T-cell (primary cell): ENCODE data around the gene TMEM232. TPM values are rescaled to one million over a fixed set of nuclear protein-coding genes. Genes with fewer than 3 reads are reported as not detected.

Experiments
- ATAC-seq, 4 experiments: fragments of 200-7000 bp in 3 of 4; fragments of 150-1000 bp in 1 of 4; cut with Tn5 transposase; replicated peaks in 1 of 4; 1 replicate in 3 of 4; 2 replicates in 1 of 4; pipeline ENCODE4 v1.10.0; 2021; ENCODE audit warnings: moderate library complexity in 3 of 4, mild to moderate bottlenecking in 2 of 4, moderate number of reproducible peaks in 1 of 4
- CTCF ChIA-PET, 2 donors: fragments of 300-600 bp; sonication (Branson Sonifier 250); formaldehyde crosslinking; loops; one replicate each; lab custom pipeline; 2022; ENCODE audit warnings: antibody characterized with exemption in 2 of 2; lab: Charles Lee
- POLR2A ChIA-PET, 2 donors: fragments of 300-600 bp; sonication (Branson Sonifier 250); formaldehyde crosslinking; loops; one replicate each; lab custom pipeline; 2022; ENCODE audit warnings: antibody characterized with exemption in 2 of 2; lab: Charles Lee
- DNase-seq, 35 experiments: peaks; one replicate each; pipeline versions ENCODE4 v3.0.0 to v3.0.0-alpha.2; 2013 to 2023
- H3K27ac ChIP-seq: one replicate; pipeline ENCODE4 v1.5.1; 2013; ENCODE audit warnings: low read length
- H3K27me3 ChIP-seq, 2 experiments: replicated peaks in 1 of 2; 1 replicate in 1 of 2; 2 replicates in 1 of 2; pipeline versions ENCODE4 v1.6.1 to v1.7.0; 2013; ENCODE audit warnings: low read length in 1 of 2, mixed read lengths in 1 of 2; ENCODE audit not compliant: control insufficient read depth in 2 of 2, insufficient read depth in 2 of 2; ENCODE audit errors: extremely low read depth in 1 of 2
- H3K36me3 ChIP-seq, 2 donors: 1 replicate in 1 of 2; 2 replicates in 1 of 2; pipeline versions ENCODE4 v1.6.1 to v1.7.0; 2013; ENCODE audit warnings: low read length in 1 of 2; ENCODE audit not compliant: control insufficient read depth in 2 of 2, insufficient read depth in 1 of 2; ENCODE audit errors: extremely low read depth in 1 of 2
- H3K4me1 ChIP-seq, 2 experiments: 1 replicate in 1 of 2; 2 replicates in 1 of 2; pipeline versions ENCODE4 v1.6.1 to v1.7.0; 2013; ENCODE audit warnings: low read length in 2 of 2, mixed read lengths in 1 of 2; ENCODE audit not compliant: insufficient read depth in 2 of 2, control insufficient read depth in 1 of 2; ENCODE audit errors: extremely low read depth in 1 of 2
- H3K4me3 ChIP-seq, 2 donors: 1 replicate in 1 of 2; 2 replicates in 1 of 2; pipeline versions ENCODE4 v1.5.1 to v1.7.0; 2013; ENCODE audit warnings: mild to moderate bottlenecking in 2 of 2, low read length in 1 of 2, moderate library complexity in 1 of 2; ENCODE audit not compliant: control insufficient read depth in 1 of 2; ENCODE audit errors: extremely low read depth in 1 of 2
- H3K9me3 ChIP-seq: 2 replicates; pipeline ENCODE4 v1.7.0; 2013
- H3K27ac Mint-ChIP-seq, 2 donors: one replicate each; pipeline ENCODE4 v1.8.0; 2020 to 2021; ENCODE audit warnings: mild to moderate bottlenecking in 2 of 2, mixed read lengths in 2 of 2
- H3K27me3 Mint-ChIP-seq, 2 donors: one replicate each; pipeline ENCODE4 v1.8.0; 2021 to 2022; ENCODE audit warnings: mixed read lengths in 2 of 2
- H3K36me3 Mint-ChIP-seq: one replicate; pipeline ENCODE4 v1.8.0; 2021; ENCODE audit warnings: mixed read lengths
- H3K4me1 Mint-ChIP-seq, 3 donors: one replicate each; pipeline ENCODE4 v1.8.0; 2020 to 2022; ENCODE audit warnings: mixed read lengths in 3 of 3, mild to moderate bottlenecking in 1 of 3
- H3K4me3 Mint-ChIP-seq, 3 donors: one replicate each; pipeline ENCODE4 v1.8.0; 2020 to 2022; ENCODE audit warnings: mild to moderate bottlenecking in 3 of 3, mixed read lengths in 3 of 3, moderate library complexity in 3 of 3
- H3K9me3 Mint-ChIP-seq, 3 donors: one replicate each; pipeline ENCODE4 v1.8.0; 2020 to 2022; ENCODE audit warnings: mixed read lengths in 3 of 3
- WGBS: methylation state at CpG from one replicate; pipeline ENCODE4 v1.1.5; 2013; ENCODE audit warnings: missing lambda C conversion rate; ENCODE audit not compliant: insufficient coverage; 5-methylcytosine and 5-hydroxymethylcytosine counted together
- total RNA-seq, 35 experiments: library from RNA in 6 of 35; stranded (reverse) in 6 of 35; fragments of 120-200 nt in 1 of 35; gene quantifications; one replicate each; pipeline versions ENCODE4 v1.2.1 to v1.2.4 and lab custom pipeline; 2013 to 2026

Gene TMEM232
- total RNA-seq (1 to 10 TPM; 1.1 to 2.9 (median 1.5) TPM), total RNA-seq (lab: John Stamatoyannopoulos, UW) (0.38 to 3.0 (median 0.96) reads per million in 29 experiments)
- 1.1 TPM for total RNA-seq (2013)

DNA sequence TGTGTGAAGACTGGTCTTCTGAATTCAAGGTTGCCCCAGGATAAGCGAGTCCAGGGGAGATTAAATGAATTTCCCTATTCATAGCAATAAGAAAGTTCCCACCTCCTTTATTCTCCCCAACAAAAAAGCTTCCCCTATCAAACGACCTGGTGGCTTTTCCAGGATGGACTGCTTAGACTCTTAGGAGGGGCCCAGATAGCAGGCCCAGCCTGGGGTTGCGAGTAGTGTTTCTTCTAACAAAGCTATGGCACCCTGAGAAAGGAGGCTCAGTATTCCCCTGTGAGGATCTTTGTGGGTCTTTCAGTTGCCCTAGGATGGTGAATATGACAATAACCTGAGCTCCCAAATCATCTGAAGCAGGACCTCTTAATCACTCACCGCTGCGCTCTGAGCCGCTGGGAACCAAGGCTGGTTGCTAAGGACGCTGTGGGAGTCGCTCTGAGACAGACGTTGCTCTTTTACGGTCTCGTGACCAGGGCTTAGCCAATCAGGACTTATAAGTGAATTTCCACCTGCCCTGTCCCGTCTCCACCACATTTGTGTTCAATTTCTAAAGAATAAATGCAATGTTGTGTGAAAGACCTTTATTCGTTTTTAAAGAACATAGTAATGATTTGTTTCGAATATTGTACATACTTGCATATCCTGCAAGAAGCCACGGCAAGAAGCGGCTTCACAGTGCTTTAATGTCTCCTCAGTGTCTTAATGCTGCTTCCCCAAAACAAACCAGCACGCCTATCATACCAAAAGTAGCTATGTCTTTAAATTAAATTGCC lies at the start of gene TMEM232:
Gene TMEM232, minus strand, starts transcription at position 423 of the 776 bp plus-strand sequence. CDS start 59,319 bp downstream, outside the sequence.
- CTCF ChIA-PET = interaction anchor here (0.5 to 1.0 kb wide), 4 partner anchors 10 to 1832 kb away, joined by 3 to 6 read pairs (median 4); partner anchors contain the start of gene SLC25A46 (in 1 of the 2)

DNA sequence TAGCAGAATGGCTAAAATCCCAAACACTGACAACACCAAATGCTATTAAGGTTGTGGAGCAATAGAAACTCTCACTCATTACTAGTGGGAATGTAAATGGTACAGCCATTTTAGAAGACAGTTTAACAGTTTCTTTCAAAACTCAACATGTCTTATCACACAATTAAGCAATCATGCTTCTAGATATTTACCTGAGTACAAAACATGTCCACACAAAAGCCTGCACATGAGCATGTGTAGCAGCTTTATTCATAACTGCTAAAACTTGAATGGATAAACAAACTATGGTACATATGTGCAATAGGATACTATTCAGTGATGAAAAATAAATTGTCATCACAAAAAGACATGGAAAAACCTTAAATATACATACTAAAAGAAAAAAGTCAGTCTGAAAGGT lies 43.8 kb upstream of the TMEM232 start:
- ATAC-seq = no peak

More for the DNA sequence above, at the start of gene TMEM232:
- Histone ChIP-seq H3K4me1 (peaks cover 4 to 6% of the 10 kb centered on the region in 2 experiments), H3K9me3 (no peaks in the 10 kb centered on the region), H3K27ac (no peak within 1 kb of the TSS), H3K27me3 (peaks cover 0 to 5% of the 10 kb centered on the region in 2 experiments), H3K36me3 (no peaks in the 10 kb centered on the region), H3K4me3 (peak within 1 kb of the TSS; percentile 47 to 57)
- POLR2A ChIA-PET = no interaction called here
- WGBS = 13% methylated on average over 8 of the region's 17 CpGs
- H3K4me1 Mint-ChIP-seq = peaks cover 3 to 9% (median 5%) of the 10 kb centered on the region in 3 donors
- ATAC-seq (peak; percentile 99 to 100 (median 100)), DNase-seq (peak; percentile 15 to 87 (median 70))
- H3K4me3 Mint-ChIP-seq = peak within 1 kb of the TSS; percentile 81 to 91 (median 87)
- no peaks in the 10 kb centered on the region for H3K36me3 Mint-ChIP-seq
- H3K27me3 Mint-ChIP-seq = peaks cover 0 to 3% of the 10 kb centered on the region in 2 donors
- H3K9me3 Mint-ChIP-seq = no peaks in the 10 kb centered on the region
- H3K27ac Mint-ChIP-seq = peak within 1 kb of the TSS; percentile 30 to 71

DNA sequence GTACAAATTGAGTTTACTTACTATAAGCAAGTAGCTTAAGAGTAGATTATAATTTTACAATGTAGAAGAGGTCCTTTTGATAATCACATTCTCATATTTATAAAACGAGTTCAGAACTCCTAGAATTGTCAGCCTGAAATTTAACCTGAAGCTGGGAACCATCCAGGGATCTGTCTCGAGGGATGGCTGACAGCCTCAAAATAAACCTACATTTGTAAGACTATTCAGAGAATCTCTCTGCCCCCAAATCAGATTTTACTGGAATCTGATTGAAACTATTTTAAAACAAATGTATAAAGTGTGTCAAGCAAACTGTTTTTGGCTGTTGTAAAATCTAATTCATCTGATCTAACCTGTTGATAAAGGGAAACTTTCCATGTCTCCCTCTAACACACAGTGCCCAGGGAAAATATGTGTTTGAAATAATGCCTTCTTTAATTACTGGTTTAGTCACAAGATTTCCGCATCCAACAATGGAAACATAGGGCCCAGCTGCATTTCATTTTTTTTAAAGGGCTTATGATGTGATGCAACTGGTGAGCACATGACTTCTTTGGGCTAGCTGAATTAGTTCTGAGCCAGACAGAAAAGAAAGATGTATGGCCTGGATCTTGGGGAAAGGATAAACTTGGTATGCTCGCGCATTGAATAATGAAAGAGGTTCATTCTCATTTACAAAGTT lies 42.7 kb upstream of the TMEM232 start:
- Histone ChIP-seq H3K4me3 (no peak overlapping the region), H3K9me3 (no peaks in the 10 kb centered on the region), H3K27ac (no peak overlapping the region), H3K4me1 (no peaks in the 10 kb centered on the region), H3K36me3 (no peaks in the 10 kb centered on the region), H3K27me3 (no peaks in the 10 kb centered on the region)
- Mint-ChIP-seq H3K4me1 (no peaks in the 10 kb centered on the region), H3K27ac (no peak overlapping the region), H3K27me3 (peaks cover 3 to 4% of the 10 kb centered on the region in 2 donors), H3K9me3 (no peaks in the 10 kb centered on the region), H3K4me3 (no peak overlapping the region), H3K36me3 (peaks cover 3% of the 10 kb centered on the region)
- 88% methylated on average over 1 of the region's 5 CpGs for WGBS
- POLR2A ChIA-PET = no interaction called here
- ATAC-seq (no peak), DNase-seq (no peak)
- CTCF ChIA-PET = no interaction called here

More for the DNA sequence above, 43.8 kb upstream of the TMEM232 start:
- ChIA-PET CTCF (no interaction called here), POLR2A (no interaction called here)
- Mint-ChIP-seq H3K9me3 (no peaks in the 10 kb centered on the region), H3K27me3 (peaks cover 3 to 4% of the 10 kb centered on the region in 2 donors), H3K4me3 (no peak overlapping the region), H3K4me1 (no peaks in the 10 kb centered on the region), H3K27ac (no peak overlapping the region), H3K36me3 (no peaks in the 10 kb centered on the region)
- Histone ChIP-seq H3K36me3 (no peaks in the 10 kb centered on the region), H3K4me3 (no peak overlapping the region), H3K9me3 (no peaks in the 10 kb centered on the region), H3K27me3 (no peaks in the 10 kb centered on the region), H3K27ac (no peak overlapping the region), H3K4me1 (no peaks in the 10 kb centered on the region)
- no peak for DNase-seq

DNA sequence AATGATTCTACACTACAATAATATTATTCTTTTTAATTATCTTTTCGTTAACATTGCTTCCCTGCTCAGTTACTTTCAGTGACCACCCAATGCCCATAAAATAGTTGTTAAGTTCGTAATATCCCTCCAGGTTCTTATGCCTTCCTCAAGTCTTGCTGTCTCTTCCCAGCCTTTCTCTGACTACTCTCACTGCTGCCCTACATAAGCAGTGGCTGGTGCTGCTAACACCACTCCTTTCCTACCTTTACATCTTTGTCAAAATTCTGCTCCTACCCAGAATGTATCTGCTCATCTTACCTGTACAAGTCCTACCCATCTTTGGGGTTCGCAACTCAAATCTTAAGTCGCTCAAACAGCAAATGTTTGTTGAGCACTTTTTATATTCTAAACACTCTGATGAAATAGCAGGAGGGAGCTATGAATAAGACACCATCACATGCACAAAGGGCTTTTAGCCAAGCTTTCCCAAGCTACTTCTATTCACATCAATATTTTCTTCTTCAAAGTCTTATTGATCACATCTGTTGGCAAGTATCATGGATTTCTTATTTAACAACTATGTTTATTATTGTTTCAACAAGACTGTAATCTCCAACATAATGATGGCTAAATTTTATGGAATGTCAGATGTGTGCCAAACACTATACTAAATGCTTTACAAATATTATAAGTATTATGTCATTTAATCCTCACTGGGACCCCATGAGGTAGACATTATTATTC lies 41.8 kb upstream of the TMEM232 start:
- ChIA-PET CTCF (no interaction called here), POLR2A (no interaction called here)

DNA sequence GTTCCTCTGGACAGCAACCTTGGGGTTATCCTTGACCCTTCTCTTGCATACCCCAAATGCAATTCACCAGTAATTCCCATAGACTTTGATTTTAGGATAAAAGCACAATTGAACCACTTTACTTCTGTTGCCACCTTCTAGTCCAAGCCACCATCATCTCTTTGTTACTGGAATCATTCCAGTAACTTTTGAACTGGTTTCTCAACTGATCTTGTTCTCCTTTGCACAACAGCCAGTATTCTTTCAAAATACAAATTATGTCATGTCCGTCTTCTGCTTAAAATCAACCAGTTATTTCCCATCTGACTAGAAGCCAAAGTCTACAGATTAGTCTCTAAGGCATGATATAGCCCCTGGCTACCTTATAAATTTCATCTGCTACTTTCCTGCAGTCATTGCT lies 33.7 kb upstream of the TMEM232 start:
- POLR2A ChIA-PET = no interaction called here
- CTCF ChIA-PET = no interaction called here
- Histone ChIP-seq H3K4me3 (no peak overlapping the region), H3K4me1 (no peaks in the 10 kb centered on the region), H3K9me3 (no peaks in the 10 kb centered on the region), H3K36me3 (peaks cover 0 to 50% of the 10 kb centered on the region in 2 donors), H3K27me3 (no peaks in the 10 kb centered on the region), H3K27ac (no peak overlapping the region)
- 89% methylated on average over 1 of the region's 1 CpG for WGBS
- DNase-seq (no peak), ATAC-seq (no peak)
- H3K4me1 Mint-ChIP-seq = peaks cover 0 to 3% (median 0%) of the 10 kb centered on the region in 3 donors
- H3K9me3 Mint-ChIP-seq = no peaks in the 10 kb centered on the region
- H3K27ac Mint-ChIP-seq = no peak overlapping the region
- peaks cover 24% of the 10 kb centered on the region for H3K36me3 Mint-ChIP-seq
- no peak overlapping the region for H3K4me3 Mint-ChIP-seq
- no peaks in the 10 kb centered on the region for H3K27me3 Mint-ChIP-seq

More for the DNA sequence above, 41.8 kb upstream of the TMEM232 start:
- Histone ChIP-seq H3K36me3 (no peaks in the 10 kb centered on the region), H3K27ac (no peak overlapping the region), H3K9me3 (no peaks in the 10 kb centered on the region), H3K4me3 (no peak overlapping the region), H3K4me1 (no peaks in the 10 kb centered on the region), H3K27me3 (no peaks in the 10 kb centered on the region)
- H3K27me3 Mint-ChIP-seq = peaks cover 3 to 4% of the 10 kb centered on the region in 2 donors
- no peak overlapping the region for H3K4me3 Mint-ChIP-seq
- H3K9me3 Mint-ChIP-seq = no peaks in the 10 kb centered on the region
- ATAC-seq (no peak), DNase-seq (no peak)
- no peaks in the 10 kb centered on the region for H3K4me1 Mint-ChIP-seq
- no peak overlapping the region for H3K27ac Mint-ChIP-seq
- 88% methylated on average over 2 of the region's 4 CpGs for WGBS
- H3K36me3 Mint-ChIP-seq = peaks cover 3% of the 10 kb centered on the region
